ENCODE measurements around the gene COL4A2.

DNA sequence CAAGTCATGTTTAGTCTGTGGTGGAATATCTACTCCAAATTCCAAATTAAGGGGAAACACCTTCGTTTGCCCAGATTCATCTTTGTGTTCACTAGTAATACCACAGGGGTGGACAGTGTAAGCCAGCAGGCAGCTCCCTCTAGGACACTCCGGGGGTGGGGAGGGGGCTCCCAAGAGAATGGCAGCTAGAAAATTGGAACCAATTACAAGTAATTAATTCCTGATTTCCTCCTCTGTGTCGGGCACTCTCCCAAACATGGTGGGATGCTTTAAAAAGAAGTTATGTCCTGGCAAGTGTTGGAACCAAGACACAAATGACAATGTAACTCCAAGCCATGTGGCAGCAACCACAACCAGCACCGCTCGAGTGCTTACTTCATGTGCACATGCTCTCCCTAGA, 6.0 kb upstream of the COL4A2 start:
- TF ChIP-seq, protein P1, sequence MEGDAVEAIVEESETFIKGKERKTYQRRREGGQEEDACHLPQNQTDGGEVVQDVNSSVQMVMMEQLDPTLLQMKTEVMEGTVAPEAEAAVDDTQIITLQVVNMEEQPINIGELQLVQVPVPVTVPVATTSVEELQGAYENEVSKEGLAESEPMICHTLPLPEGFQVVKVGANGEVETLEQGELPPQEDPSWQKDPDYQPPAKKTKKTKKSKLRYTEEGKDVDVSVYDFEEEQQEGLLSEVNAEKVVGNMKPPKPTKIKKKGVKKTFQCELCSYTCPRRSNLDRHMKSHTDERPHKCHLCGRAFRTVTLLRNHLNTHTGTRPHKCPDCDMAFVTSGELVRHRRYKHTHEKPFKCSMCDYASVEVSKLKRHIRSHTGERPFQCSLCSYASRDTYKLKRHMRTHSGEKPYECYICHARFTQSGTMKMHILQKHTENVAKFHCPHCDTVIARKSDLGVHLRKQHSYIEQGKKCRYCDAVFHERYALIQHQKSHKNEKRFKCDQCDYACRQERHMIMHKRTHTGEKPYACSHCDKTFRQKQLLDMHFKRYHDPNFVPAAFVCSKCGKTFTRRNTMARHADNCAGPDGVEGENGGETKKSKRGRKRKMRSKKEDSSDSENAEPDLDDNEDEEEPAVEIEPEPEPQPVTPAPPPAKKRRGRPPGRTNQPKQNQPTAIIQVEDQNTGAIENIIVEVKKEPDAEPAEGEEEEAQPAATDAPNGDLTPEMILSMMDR (tag by site-specific recombination; IDR thresholded peaks at IDR 0.05) = no peak
- TF ChIP-seq RBAK (tag by site-specific recombination; IDR thresholded peaks at IDR 0.05) (no peak), TRIM28 (IDR thresholded peaks at IDR 0.05; ENCODE audit: borderline replicate concordance, low read length) (no peak)
- TF ChIP-seq, protein P2, sequence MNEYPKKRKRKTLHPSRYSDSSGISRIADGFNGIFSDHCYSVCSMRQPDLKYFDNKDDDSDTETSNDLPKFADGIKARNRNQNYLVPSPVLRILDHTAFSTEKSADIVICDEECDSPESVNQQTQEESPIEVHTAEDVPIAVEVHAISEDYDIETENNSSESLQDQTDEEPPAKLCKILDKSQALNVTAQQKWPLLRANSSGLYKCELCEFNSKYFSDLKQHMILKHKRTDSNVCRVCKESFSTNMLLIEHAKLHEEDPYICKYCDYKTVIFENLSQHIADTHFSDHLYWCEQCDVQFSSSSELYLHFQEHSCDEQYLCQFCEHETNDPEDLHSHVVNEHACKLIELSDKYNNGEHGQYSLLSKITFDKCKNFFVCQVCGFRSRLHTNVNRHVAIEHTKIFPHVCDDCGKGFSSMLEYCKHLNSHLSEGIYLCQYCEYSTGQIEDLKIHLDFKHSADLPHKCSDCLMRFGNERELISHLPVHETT (tag by site-specific recombination; IDR thresholded peaks at IDR 0.05) = no peak
